Measurements from ENCODE around the gene GNAO1.
A peak's percentile ranks its signal among the peaks of the same experiment; 100 is the strongest.

The GNAO1 gene

DNA sequence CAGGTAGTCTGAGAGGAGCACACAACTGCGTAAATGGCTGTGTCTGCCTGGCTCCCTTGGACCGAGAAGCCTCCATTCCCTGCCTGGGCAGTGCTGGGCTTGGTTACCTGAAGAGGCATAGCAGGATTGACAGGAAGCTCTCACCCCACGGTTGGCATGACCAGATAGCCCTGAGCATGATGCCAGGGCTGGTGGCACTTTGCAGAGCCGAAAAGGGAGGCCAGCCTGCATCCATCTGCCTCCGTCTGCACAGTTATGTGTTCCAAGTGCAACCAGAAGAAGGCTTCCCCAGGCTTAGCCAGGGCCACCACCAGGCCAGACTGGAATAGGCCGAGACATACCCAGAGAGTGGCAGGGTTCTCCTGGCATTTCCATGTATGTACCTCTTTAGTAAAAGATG, 36.6 kb downstream of the GNAO1 start:
- no peak for DNase-seq
- in situ Hi-C loops (cut with HindIII; ENCODE audit: low pct_ligation_motif_present, low pct_unique_long_range_greater_than_20kb, low sequenced_read_pairs): no loop called here

DNA sequence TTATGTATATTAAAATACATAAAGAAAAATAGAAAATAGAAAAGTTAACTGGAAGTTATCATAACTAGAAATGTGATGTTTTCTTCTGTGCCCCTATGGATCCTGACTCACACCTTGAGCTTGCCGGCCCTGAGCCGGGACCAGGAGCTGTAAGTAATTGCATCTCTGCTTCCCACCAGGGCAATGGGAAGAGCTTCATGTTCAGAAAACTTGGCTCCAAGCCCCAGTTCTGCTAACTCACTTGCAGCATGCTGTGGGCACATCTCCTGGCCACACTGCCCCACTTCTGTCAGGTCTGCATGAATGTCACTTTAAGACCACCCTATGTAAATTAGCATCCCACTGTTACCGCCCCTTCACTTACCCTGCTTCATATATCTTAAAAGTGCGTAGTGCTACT, 37.2 kb downstream of the GNAO1 start:
- DNase-seq: no peak
- in situ Hi-C loops (cut with HindIII; ENCODE audit: low pct_ligation_motif_present, low pct_unique_long_range_greater_than_20kb, low sequenced_read_pairs): no loop called here

GRCh38 chr16:56233795-56234566, 42.7 kb downstream of the GNAO1 start:
- DNase-seq: no peak
- in situ Hi-C loops (cut with HindIII; ENCODE audit: low pct_ligation_motif_present, low pct_unique_long_range_greater_than_20kb, low sequenced_read_pairs): no loop called here

- in situ Hi-C loops (cut with HindIII; ENCODE audit: low pct_ligation_motif_present, low pct_unique_long_range_greater_than_20kb, low sequenced_read_pairs): no loop called here
- no peak for DNase-seq
These were observed 43.4 kb downstream of the GNAO1 start for GRCh38 chr16:56234737-56235136.

DNA sequence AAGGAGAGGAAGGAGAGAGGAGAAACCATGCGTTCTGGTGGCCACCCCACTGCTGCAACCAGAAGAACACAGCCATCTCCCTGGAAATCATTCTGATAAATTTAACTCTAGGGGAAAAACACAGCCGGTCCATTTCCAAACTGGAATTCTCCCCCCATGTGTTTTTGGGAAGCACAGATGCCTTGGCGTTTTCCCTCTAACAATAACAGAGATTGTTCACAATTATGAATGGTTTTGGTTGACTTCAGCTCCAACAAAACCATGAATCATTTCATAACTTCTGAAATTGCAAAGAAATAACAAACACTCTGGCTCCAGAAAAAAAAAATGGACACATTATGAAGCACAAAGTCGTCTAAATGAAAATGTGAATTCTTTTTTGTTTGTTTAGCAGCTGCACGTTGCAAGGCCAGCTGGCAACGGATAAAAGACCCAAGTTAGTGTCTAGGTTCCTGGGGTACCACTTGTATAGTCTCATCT, 46.2 kb downstream of the GNAO1 start:
- in situ Hi-C loops (cut with HindIII; ENCODE audit: low pct_ligation_motif_present, low pct_unique_long_range_greater_than_20kb, low sequenced_read_pairs): no loop called here
- DNase-seq: no peak

DNA sequence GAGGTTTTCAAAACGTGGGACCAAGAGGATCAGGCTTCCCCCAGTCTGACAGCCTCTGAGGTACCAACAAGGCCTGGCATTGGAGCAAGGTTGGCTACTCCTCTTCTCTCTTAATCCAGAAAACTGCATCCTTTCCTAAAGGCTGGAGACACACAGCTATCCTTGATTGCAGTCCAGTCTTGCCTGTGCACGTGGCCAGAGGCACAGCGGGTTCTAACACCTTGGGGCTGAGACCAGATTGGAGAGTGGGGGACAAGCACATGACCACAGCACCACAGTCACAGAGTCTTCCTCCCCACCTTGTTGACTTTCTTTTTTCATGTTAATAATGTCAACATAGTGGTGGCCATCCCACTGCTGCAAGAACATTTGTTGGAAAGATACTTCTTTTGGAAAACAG, 46.9 kb downstream of the GNAO1 start:
- DNase-seq: no peak
- in situ Hi-C loops (cut with HindIII; ENCODE audit: low pct_ligation_motif_present, low pct_unique_long_range_greater_than_20kb, low sequenced_read_pairs): no loop called here

DNA sequence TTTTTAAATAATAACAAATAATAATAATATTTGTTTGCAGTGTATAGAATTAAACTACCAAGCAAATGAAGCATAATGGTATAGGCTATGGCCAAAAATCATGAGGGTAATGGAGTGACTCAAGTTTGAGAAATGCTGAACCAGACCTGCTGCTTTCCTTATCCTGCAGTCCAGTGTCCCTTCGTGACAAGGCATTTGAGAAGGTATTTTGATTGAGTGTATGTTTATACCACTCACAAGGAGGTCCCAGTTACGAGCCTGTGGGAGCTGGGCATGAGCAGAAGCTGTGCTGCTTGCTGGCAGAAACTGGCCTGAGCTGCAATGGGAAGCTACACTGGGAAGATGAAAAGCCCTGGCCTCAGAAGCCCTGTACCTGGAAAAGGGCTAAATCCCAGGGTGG, 50.3 kb downstream of the GNAO1 start:
- in situ Hi-C loops (cut with HindIII; ENCODE audit: low pct_ligation_motif_present, low pct_unique_long_range_greater_than_20kb, low sequenced_read_pairs): no loop called here
- DNase-seq: no peak

DNA sequence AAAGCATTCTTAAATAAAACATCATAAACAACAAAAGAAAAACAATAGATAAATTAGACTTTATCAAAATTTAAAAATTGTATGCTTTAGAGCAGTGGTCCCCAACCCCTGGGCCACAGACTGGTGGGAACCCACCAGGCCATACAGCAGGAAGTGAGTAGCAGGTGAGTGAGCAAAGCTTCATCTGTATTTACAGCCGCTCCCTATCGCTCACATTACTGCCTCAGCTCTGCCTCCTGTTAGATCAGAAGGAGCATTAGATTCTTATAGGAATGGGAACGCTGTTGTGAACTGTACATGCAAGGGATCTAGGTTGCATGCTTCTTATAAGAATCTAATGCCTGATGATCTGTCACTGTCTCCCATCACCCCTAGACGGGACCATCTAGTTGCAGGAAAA, 51.5 kb downstream of the GNAO1 start:
- in situ Hi-C loops (cut with HindIII; ENCODE audit: low pct_ligation_motif_present, low pct_unique_long_range_greater_than_20kb, low sequenced_read_pairs): no loop called here
- no peak for DNase-seq

DNA sequence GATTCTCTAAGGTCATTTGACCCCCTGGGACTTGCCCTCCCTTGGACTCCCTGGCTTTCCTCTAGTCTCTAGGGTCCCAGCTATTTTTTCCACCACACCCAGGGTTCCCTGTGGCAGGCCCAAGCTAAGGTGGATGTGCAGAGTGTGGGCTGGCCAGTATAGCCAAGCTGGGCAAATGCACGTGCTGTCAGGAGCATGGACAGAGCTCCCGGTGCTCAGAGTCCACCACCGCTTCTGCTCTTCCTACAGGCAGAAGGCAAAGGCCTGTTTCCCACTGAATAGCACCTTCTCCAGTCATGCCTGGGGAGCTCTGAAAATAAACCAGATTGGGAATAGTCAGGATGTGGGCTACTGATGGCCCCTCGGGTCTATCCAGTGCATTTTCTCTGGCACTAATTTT, 53.3 kb downstream of the GNAO1 start:
- in situ Hi-C loops (cut with HindIII; ENCODE audit: low pct_ligation_motif_present, low pct_unique_long_range_greater_than_20kb, low sequenced_read_pairs): no loop called here
- no peak for DNase-seq

GRCh38 chr16:56245197-56245596, 53.9 kb downstream of the GNAO1 start:
- DNase-seq: no peak
- in situ Hi-C loops (cut with HindIII; ENCODE audit: low pct_ligation_motif_present, low pct_unique_long_range_greater_than_20kb, low sequenced_read_pairs): no loop called here

- in situ Hi-C loops (cut with HindIII; ENCODE audit: low pct_ligation_motif_present, low pct_unique_long_range_greater_than_20kb, low sequenced_read_pairs): no loop called here
- peak; percentile 41 for DNase-seq
These were observed 54.9 kb downstream of the GNAO1 start for GRCh38 chr16:56246051-56246817.

- in situ Hi-C loops (cut with HindIII; ENCODE audit: low pct_ligation_motif_present, low pct_unique_long_range_greater_than_20kb, low sequenced_read_pairs): no loop called here
- no peak for DNase-seq
These were observed 55.7 kb downstream of the GNAO1 start for GRCh38 chr16:56247018-56247417.

- no peak for DNase-seq
- in situ Hi-C loops (cut with HindIII; ENCODE audit: low pct_ligation_motif_present, low pct_unique_long_range_greater_than_20kb, low sequenced_read_pairs): no loop called here
These were observed 56.5 kb downstream of the GNAO1 start for GRCh38 chr16:56247808-56248207.

- no peak for DNase-seq
- in situ Hi-C loops (cut with HindIII; ENCODE audit: low pct_ligation_motif_present, low pct_unique_long_range_greater_than_20kb, low sequenced_read_pairs): no loop called here
These were observed 61.5 kb downstream of the GNAO1 start for GRCh38 chr16:56252835-56253234.

DNA sequence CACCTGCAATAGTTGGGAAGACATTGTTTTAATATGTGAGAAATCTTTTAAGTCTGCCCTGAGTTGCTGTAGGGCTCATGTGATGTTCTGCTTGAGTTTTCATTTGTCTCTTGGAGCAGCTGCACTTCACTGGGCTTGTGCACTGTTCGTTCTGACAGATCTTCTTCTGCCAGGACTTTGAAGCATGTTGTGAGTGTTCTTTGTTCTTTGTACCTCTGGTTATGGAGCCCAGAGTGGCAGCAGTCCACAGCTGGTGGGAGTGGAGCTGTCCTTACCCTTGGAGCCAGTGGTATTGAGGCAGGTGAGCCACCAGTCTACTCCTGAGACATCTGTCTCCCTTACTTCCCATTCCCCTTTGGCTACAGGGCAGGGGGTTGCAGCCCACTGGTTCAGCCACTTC, 64.6 kb downstream of the GNAO1 start:
- in situ Hi-C loops (cut with HindIII; ENCODE audit: low pct_ligation_motif_present, low pct_unique_long_range_greater_than_20kb, low sequenced_read_pairs): no loop called here
- no peak for DNase-seq

DNA sequence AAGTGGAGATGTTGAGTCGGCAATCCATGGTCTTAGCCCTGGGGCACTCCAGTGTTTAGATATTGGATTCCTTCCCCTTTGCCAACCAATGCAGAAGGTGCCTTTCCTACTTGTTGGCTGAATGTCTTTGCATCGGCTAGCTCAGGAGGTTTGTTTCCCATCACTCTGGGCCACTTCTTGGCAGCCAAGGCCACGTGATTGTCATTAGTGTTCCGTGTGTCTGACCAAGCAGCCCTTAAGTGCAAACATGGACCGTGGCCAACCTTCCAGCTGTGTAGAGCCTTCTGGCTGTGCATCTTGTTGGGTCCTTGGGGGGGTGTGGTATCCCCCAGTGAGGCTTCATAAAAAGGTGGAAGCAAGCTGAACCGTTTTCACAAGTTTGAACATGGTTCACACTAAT, 66.0 kb downstream of the GNAO1 start:
- DNase-seq: no peak
- in situ Hi-C loops (cut with HindIII; ENCODE audit: low pct_ligation_motif_present, low pct_unique_long_range_greater_than_20kb, low sequenced_read_pairs): no loop called here

DNA sequence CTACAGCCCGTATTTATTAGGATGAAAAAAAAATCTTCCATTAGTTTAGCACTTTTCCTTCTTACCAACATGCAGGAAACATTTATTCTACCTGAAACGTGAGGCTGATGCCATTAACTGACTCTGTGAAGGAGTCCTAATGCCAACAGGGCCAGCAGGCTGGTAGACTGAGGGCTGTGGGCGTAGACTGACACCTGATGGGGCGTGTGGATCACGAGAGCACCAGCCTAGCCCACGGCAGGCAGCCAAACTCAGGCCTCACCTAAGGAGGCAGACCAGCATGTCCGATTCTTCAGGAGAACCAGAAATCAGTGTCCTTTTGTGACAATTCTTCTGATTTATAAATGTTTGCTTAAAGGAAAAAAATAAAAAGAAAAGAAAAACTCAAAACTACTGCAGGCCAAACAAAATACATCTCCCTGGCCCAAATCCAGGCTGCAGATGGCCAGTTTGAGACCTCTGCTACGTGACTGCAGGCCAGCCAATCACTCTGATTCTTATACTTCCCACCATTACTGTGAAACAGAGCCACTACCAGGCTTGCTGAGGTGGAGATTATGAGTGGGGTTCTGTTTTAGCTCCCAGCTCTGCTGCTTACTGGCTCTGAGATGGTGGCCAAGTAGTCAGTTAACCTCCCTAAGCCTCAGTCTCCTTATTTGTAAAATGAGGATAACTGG, 66.5 kb downstream of the GNAO1 start:
- in situ Hi-C loops (cut with HindIII; ENCODE audit: low pct_ligation_motif_present, low pct_unique_long_range_greater_than_20kb, low sequenced_read_pairs): no loop called here
- no peak for DNase-seq

- in situ Hi-C loops (cut with HindIII; ENCODE audit: low pct_ligation_motif_present, low pct_unique_long_range_greater_than_20kb, low sequenced_read_pairs): no loop called here
- no peak for DNase-seq
These were observed 67.5 kb downstream of the GNAO1 start for GRCh38 chr16:56258508-56259424.

DNA sequence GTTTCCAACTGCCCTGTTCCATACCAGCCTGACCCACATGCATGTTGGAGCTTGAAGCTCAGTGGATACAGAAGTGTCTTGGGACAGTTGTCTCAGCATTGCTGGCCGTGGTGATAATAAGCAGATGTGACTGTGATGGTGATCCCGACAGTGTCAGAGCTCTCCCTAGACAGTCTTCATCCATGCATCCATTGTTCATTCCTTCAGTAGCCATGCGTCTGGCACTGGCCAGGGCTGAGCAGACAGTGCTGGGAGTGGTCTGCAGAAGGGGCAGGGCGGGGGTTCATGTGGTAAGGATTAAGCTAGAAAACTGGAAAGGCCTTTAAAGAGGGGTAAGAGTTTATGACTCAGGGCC, 68.1 kb downstream of the GNAO1 start:
- in situ Hi-C loops (cut with HindIII; ENCODE audit: low pct_ligation_motif_present, low pct_unique_long_range_greater_than_20kb, low sequenced_read_pairs): no loop called here
- DNase-seq: no peak

All from ACHN (cell line).